A549 treated with AZD9567 at 1 μM for 4 hours (cell line): ENCODE data around the gene SDHAF1. TPM values are rescaled to one million over a fixed set of nuclear protein-coding genes. Genes with fewer than 3 reads are reported as not detected.

Source experiments
- total RNA-seq: library from RNA; stranded (reverse); fragments of 200-300 nt; extraction: Qiagen RNA extraction; gene quantifications from 5 replicates; pipeline ENCODE4 v1.2.3, GENCODE V29; 2022; ENCODE audit not compliant: insufficient read depth

Gene SDHAF1, protein sequence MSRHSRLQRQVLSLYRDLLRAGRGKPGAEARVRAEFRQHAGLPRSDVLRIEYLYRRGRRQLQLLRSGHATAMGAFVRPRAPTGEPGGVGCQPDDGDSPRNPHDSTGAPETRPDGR
- total RNA-seq = 25.6 to 52.9 TPM (median 51.2 TPM) in 5 replicates

DNA sequence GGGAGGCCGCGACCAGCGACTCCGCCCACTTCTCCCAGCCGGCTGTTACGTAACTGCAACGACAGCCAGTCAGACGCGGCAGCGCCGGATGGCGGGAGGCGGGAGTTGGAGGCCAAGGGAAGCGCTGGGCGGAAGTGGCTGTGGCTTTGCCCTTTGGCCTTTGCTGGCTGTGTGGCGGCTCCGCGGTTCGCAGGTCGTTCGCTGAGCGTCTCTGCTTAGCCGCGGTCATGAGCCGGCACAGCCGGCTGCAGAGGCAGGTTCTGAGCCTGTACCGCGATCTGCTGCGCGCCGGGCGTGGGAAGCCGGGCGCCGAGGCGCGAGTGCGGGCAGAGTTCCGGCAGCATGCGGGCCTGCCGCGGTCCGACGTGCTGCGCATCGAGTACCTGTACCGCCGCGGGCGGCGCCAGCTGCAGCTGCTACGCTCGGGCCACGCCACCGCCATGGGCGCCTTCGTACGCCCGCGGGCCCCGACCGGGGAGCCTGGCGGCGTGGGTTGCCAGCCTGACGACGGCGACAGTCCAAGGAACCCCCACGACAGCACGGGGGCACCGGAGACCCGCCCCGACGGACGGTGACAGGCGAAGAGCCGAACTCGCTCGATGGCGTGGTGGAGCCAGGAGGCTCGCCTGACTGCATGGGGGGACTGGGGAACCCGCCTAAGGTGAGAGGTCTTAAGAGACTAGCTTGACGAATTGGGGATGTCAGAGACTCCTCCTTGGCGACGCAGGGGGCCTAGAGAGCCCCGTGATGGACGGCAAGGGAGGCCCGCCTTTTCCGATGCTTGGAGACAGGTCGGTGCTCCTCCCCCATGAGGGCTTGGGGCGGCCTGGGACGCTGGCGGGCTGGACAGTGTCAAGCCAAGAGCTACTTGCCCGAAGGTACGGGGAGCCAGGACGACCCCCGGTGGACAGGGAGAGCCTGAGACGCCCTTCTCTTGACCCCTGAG lies at the start of gene SDHAF1:
Gene SDHAF1, plus strand, starts transcription at position 141 of the 946 bp plus-strand sequence. Its CDS starts 87 bp downstream, at position 228.

DNA sequence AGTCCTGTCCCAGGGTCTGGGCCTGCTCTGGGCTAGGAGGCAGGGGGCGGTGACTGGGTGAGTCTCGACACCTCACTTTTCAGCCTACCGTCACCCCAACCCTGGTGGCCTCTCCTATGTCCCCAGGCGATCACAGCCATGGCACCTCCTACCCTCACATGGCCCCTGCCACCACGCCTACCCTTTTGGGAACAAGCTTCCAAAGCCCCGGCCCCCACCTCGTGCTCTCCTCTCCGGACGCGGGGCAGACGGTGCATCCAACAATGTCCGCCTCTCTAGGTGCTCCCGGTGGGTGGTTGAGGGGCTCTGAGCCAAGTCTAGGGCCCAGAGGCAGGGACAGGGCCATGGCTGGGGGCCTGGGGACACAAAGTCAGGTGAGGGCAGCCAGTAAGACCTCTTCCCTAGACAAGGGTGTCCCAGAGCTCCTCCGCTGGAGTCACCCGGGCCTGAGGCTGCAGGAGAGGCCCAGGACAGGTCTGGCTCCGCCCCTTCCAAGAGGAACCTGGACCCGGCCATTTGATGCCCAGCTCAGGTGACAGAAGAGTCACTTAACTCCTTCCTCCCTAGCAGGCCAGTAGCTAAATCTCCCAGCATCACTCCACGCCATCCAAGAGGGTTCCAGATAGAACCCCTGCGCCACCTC lies 13.5 kb downstream of the SDHAF1 start, which contains the start of gene SYNE4:
Gene SYNE4, minus strand, starts transcription at position 478 of the 643 bp plus-strand sequence. Its CDS starts 132 bp downstream, at position 346.

DNA sequence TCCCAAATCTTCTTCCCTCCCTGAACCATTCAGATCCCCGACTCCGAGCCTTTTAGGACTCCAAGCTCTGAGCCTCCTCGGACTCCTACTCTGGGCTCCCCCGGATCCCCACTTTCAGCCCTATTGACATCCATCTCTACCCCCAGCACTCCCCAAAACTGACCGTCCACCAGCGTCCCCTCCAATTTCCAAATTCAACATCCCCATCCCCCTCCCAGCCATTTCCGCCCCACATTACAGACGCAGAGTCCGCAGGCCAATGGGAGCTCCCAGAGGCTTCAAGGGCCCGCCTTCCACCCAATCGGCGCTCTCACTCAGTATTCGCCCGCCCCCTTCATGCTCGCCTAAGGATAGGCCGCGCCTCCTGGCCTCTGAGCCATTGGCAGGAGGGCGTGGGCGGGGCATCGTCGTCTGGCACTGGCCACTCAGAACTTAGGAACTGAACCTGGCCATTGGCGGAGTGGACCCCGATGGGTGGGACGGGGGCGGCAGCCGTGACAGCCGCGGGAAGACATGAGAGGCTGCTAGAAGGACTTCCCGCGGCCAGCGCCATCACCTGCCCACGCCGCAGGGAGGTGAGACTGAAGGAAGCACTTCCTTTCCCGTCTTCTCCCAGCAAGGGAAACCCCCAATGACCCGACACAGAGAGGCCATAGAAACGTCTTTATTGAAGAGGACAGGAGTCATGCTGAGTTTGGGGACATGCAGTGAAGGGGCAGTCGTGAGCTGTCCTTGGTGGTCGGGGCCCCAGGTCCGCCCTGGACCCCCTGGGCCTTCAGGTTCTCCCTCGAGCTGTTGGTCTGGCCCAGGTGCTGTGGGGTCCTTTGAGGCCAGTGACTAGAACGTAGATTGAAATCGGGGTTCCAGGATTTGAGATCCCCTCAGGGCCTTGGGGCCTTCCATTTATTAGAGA lies 19.3 kb downstream of the SDHAF1 start, which contains the start of gene ALKBH6:
Gene ALKBH6, minus strand, starts transcription at position 202 of the 913 bp plus-strand sequence. CDS start 816 bp downstream, outside the sequence.

DNA sequence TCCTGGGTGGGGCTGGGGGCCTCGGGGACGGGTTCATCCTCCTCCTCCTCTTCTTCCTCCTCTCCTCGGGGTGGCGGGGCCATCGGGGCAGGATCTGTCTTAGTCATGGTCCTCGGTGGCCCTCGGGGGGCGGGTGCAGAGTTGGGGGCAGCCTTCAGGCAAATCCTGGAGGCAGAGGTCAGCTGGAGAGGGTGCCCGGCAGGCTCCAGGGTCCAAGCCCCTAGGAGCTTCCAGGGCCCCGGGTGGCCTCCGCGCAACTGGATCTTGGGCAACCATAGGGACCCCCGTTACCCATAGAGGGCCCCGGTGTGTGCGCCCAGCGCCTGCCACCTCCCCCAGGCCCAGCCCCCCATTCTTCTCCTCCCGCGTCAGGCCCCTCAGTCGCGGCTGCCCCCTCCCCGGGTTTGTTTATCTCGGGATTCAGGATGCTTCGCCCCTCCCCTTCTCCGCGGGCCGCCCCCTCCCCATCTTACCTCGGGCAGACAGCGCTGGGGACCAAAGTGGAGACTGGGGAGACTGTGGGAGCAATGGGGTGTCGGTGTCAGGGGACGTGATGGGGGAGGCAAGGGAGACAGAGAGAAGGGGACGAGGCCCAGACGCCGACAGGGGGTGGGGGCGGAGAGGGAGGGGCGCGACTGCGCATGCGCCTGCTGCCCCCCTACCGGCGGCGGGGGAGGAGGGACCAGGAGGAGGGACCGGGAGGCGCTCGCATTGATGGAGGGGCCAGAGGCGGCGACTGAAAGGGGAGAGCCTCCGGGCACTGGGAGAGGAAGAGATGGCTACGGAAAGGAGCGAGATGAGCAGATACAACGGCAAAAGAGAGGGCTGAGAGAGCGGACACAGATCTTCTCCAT lies 37.5 kb downstream of the SDHAF1 start, which contains the start of gene CLIP3:
Gene CLIP3, minus strand, starts transcription at position 623 of the 854 bp plus-strand sequence. Its CDS starts 516 bp downstream, at position 107.

Other genes starting within 250 kb of the SDHAF1 start
- gene U2AF1L4, start 249.8 kb upstream of the SDHAF1 start, total RNA-seq = 14.5 to 26.3 TPM (median 25.6 TPM) in 5 replicates
- 259 to 313 TPM (median 277 TPM) in 5 replicates for gene PSENEN, start 249.5 kb upstream of the SDHAF1 start, total RNA-seq
- gene LIN37, start 246.6 kb upstream of the SDHAF1 start, total RNA-seq = 22.9 to 57.3 TPM (median 27.5 TPM) in 5 replicates
- 0.28 to 0.42 TPM (median 0.36 TPM) in 4 of 5 replicates, not detected in the other for gene HSPB6, start 238.2 kb upstream of the SDHAF1 start, total RNA-seq
- gene PROSER3, start 237.0 kb upstream of the SDHAF1 start, total RNA-seq = 23.3 to 34.4 TPM (median 28.2 TPM) in 5 replicates
- gene ARHGAP33, start 219.6 kb upstream of the SDHAF1 start, total RNA-seq = 5.6 to 17.7 TPM (median 8.4 TPM) in 5 replicates
- 0.22 to 0.40 TPM (median 0.32 TPM) in 4 of 5 replicates, not detected in the other for gene PRODH2, start 182.3 kb upstream of the SDHAF1 start, total RNA-seq
- gene NPHS1, start 142.7 kb upstream of the SDHAF1 start, total RNA-seq = 0.47 to 0.70 TPM (median 0.57 TPM) in 4 of 5 replicates, not detected in the other
- gene KIRREL2, start 138.3 kb upstream of the SDHAF1 start, total RNA-seq = 0.39 to 0.61 TPM (median 0.49 TPM) in 4 of 5 replicates, not detected in the other
- gene APLP1, start 126.6 kb upstream of the SDHAF1 start, total RNA-seq = 58.7 to 97.2 TPM (median 91.0 TPM) in 5 replicates
- 3.0 to 9.9 TPM (median 8.2 TPM) in 5 replicates for gene NFKBID, start 94.6 kb upstream of the SDHAF1 start, total RNA-seq
- gene HCST, start 92.7 kb upstream of the SDHAF1 start, total RNA-seq = 0.25 to 0.67 TPM (median 0.50 TPM) in 4 of 5 replicates, not detected in the other
- gene TYROBP, start 86.9 kb upstream of the SDHAF1 start, total RNA-seq = 0.17 TPM in 1 of 5 replicates, not detected in the others
- gene LRFN3, start 58.8 kb upstream of the SDHAF1 start, total RNA-seq = 14.2 to 23.4 TPM (median 21.3 TPM) in 5 replicates
- gene SYNE4, start 13.6 kb downstream of the SDHAF1 start, total RNA-seq = 0.20 to 0.43 TPM (median 0.23 TPM) in 4 of 5 replicates, not detected in the other
- gene ALKBH6, start 19.0 kb downstream of the SDHAF1 start, total RNA-seq = 22.8 to 29.3 TPM (median 23.7 TPM) in 5 replicates
- gene CLIP3, start 37.7 kb downstream of the SDHAF1 start, total RNA-seq = 1.0 to 1.4 TPM (median 1.2 TPM) in 4 of 5 replicates, not detected in the other
- gene THAP8, start 59.1 kb downstream of the SDHAF1 start, total RNA-seq = 7.1 to 7.9 TPM (median 7.8 TPM) in 5 replicates
- 20.3 to 30.6 TPM (median 28.8 TPM) in 5 replicates for gene WDR62, start 59.7 kb downstream of the SDHAF1 start, total RNA-seq
- 0.40 to 0.67 TPM (median 0.46 TPM) in 4 of 5 replicates, not detected in the other for gene OVOL3, start 116.0 kb downstream of the SDHAF1 start, total RNA-seq
- gene POLR2I, start 119.7 kb downstream of the SDHAF1 start, total RNA-seq = 242 to 283 TPM (median 265 TPM) in 5 replicates
- gene TBCB, start 120.3 kb downstream of the SDHAF1 start, total RNA-seq = 467 to 588 TPM (median 565 TPM) in 5 replicates
- gene CAPNS1, start 144.9 kb downstream of the SDHAF1 start, total RNA-seq = 1,458 to 2,233 TPM (median 2,086 TPM) in 5 replicates
- not detected in 5 replicates for gene COX7A1, start 157.3 kb downstream of the SDHAF1 start, total RNA-seq
- 3.0 to 4.5 TPM (median 4.0 TPM) in 5 replicates for gene ZNF565, start 219.5 kb downstream of the SDHAF1 start, total RNA-seq
- gene ZNF146, start 219.9 kb downstream of the SDHAF1 start, total RNA-seq = 109 to 148 TPM (median 112 TPM) in 5 replicates